Ishikawa (cell line): ENCODE data around the gene ZNF343.

Source experiments
- CEBPB ChIP-seq: IDR thresholded peaks from 2 replicates; pipeline ENCODE4 v1.6.1; 2012
- CREB1 ChIP-seq: IDR thresholded peaks from 2 replicates; pipeline ENCODE4 v1.6.1; 2012; ENCODE audit warnings: low read depth
- EGR1 ChIP-seq: IDR thresholded peaks from 2 replicates; pipeline ENCODE4 v1.6.1; 2012
- EP300 ChIP-seq: IDR thresholded peaks from 2 replicates; pipeline ENCODE4 v1.6.1; 2012; ENCODE audit warnings: borderline replicate concordance
- RAD21 ChIP-seq: IDR thresholded peaks from 2 replicates; pipeline ENCODE4 v1.6.1; 2012; ENCODE audit warnings: low read depth
- TAF1 ChIP-seq: IDR thresholded peaks from 2 replicates; pipeline ENCODE4 v1.6.1; 2012; ENCODE audit warnings: low read depth, mild to moderate bottlenecking
- TCF12 ChIP-seq: IDR thresholded peaks from 2 replicates; pipeline ENCODE4 v1.6.1; 2012; ENCODE audit warnings: low read depth
- TEAD4 ChIP-seq: IDR thresholded peaks from 2 replicates; pipeline ENCODE4 v1.6.1; 2012
- YY1 ChIP-seq: IDR thresholded peaks from 2 replicates; pipeline ENCODE4 v1.6.1; 2012; ENCODE audit warnings: low read depth
- TF ChIP-seq, protein P1 (sequence below): IDR thresholded peaks from 2 replicates; pipeline ENCODE4 v1.6.1; 2012; ENCODE audit warnings: low read depth, mild to moderate bottlenecking
- TF ChIP-seq, protein P2 (sequence below): IDR thresholded peaks from 2 replicates; pipeline ENCODE4 v1.6.1; 2012
- TF ChIP-seq, protein P3 (sequence below): IDR thresholded peaks from 2 replicates; pipeline ENCODE4 v1.6.1; 2012

DNA sequence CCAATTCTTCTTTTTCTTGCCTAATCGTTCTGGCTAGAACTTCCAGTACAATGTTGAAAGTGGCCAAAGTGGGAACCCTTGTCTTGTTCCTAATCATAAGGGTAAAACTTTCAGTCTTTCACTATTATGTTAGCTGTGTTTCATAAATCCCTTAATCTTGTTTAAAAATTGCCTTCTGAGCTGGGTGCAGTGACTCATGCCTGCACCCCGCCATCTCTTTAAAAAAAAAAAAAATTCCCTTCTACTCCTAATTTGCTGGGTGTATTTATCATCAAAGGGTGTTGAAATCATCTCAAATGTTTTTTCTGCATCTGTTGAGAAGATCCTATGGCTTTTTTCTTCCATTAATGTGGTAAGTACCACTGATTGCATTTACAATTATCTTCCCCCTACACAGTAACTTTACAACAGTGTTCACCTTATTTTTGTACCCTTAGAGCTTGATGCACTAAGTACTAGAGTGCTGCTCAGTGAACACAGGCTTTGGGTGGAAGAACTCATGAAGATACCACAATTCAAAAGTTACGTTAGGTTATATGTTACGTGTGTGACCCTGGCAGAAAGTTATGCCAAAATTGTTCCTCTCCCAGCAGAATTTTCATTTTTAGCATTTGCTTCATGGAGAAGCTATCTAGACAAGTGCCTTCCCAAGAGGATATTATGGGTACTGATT lies 47.8 kb downstream of the ZNF343 start:
- TF ChIP-seq TAF1, result no peak
- TF ChIP-seq TCF12, result no peak
- TF ChIP-seq, protein P1, sequence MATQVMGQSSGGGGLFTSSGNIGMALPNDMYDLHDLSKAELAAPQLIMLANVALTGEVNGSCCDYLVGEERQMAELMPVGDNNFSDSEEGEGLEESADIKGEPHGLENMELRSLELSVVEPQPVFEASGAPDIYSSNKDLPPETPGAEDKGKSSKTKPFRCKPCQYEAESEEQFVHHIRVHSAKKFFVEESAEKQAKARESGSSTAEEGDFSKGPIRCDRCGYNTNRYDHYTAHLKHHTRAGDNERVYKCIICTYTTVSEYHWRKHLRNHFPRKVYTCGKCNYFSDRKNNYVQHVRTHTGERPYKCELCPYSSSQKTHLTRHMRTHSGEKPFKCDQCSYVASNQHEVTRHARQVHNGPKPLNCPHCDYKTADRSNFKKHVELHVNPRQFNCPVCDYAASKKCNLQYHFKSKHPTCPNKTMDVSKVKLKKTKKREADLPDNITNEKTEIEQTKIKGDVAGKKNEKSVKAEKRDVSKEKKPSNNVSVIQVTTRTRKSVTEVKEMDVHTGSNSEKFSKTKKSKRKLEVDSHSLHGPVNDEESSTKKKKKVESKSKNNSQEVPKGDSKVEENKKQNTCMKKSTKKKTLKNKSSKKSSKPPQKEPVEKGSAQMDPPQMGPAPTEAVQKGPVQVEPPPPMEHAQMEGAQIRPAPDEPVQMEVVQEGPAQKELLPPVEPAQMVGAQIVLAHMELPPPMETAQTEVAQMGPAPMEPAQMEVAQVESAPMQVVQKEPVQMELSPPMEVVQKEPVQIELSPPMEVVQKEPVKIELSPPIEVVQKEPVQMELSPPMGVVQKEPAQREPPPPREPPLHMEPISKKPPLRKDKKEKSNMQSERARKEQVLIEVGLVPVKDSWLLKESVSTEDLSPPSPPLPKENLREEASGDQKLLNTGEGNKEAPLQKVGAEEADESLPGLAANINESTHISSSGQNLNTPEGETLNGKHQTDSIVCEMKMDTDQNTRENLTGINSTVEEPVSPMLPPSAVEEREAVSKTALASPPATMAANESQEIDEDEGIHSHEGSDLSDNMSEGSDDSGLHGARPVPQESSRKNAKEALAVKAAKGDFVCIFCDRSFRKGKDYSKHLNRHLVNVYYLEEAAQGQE, result no peak
- no peak for TF ChIP-seq RAD21
- TF ChIP-seq, protein P2, sequence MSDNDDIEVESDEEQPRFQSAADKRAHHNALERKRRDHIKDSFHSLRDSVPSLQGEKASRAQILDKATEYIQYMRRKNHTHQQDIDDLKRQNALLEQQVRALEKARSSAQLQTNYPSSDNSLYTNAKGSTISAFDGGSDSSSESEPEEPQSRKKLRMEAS, result no peak
- TF ChIP-seq YY1, result no peak
- TF ChIP-seq CEBPB, result no peak
- TF ChIP-seq EGR1, result no peak
- TF ChIP-seq TEAD4, result no peak
- TF ChIP-seq EP300, result no peak
- TF ChIP-seq CREB1, result no peak
- TF ChIP-seq, protein P3, sequence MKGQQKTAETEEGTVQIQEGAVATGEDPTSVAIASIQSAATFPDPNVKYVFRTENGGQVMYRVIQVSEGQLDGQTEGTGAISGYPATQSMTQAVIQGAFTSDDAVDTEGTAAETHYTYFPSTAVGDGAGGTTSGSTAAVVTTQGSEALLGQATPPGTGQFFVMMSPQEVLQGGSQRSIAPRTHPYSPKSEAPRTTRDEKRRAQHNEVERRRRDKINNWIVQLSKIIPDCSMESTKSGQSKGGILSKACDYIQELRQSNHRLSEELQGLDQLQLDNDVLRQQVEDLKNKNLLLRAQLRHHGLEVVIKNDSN, result no peak
